Keratinocyte (primary cell): Measurements from ENCODE around the gene CHRNA5. TPM values are rescaled to one million over a fixed set of nuclear protein-coding genes. Genes with fewer than 3 reads are reported as not detected.

Experiments used
- DNase-seq: peaks from one replicate; pipeline ENCODE4 v3.0.0-alpha.2; 2011; ENCODE audit warnings: low read depth, missing footprints, low spot score
- FAIRE-seq: peaks from 2 replicates; lab custom pipeline; 2011; peaks lifted over from hg19 to GRCh38; lab: Jason Lieb, UNC
- H2AFZ ChIP-seq: 2 replicates; pipeline ENCODE4 v1.6.0; 2012; ENCODE audit warnings: low read length, control low read depth, inconsistent platforms; ENCODE audit not compliant: control insufficient read depth
- H3K27ac ChIP-seq: 2 replicates; pipeline ENCODE4 v1.5.1; 2011; ENCODE audit warnings: low read length; ENCODE audit not compliant: control insufficient read depth, insufficient read depth
- H3K27me3 ChIP-seq: 3 replicates; pipeline ENCODE4 v1.6.0; 2011; ENCODE audit warnings: low read length; ENCODE audit not compliant: control insufficient read depth, insufficient read depth; ENCODE audit errors: extremely low read depth
- H3K36me3 ChIP-seq, 2 experiments: 2 replicates in 1 of 2; 3 replicates in 1 of 2; pipeline ENCODE4 v1.5.1; 2011; ENCODE audit warnings: low read length in 2 of 2, mild to moderate bottlenecking in 1 of 2; ENCODE audit not compliant: control insufficient read depth in 2 of 2, insufficient read depth in 2 of 2; ENCODE audit errors: extremely low read depth in 1 of 2
- H3K4me1 ChIP-seq: 3 replicates; pipeline ENCODE4 v1.5.1; 2011; ENCODE audit warnings: low read length; ENCODE audit not compliant: control insufficient read depth, insufficient read depth; ENCODE audit errors: extremely low read depth
- H3K4me2 ChIP-seq: 3 replicates; pipeline ENCODE4 v1.6.0; 2011; ENCODE audit warnings: low read depth, low read length; ENCODE audit not compliant: control insufficient read depth, insufficient read depth; ENCODE audit errors: extremely low read depth
- H3K4me3 ChIP-seq, 3 experiments: fragments of 200-600 bp in 1 of 3; sonication (generic) in 1 of 3; 2 replicates in 2 of 3; 3 replicates in 1 of 3; pipeline ENCODE4 v1.5.1; 2011 to 2016; ENCODE audit warnings: low read length in 3 of 3, mild to moderate bottlenecking in 3 of 3, control low read depth in 2 of 3, inconsistent platforms in 1 of 3, low read depth in 1 of 3, mixed read lengths in 1 of 3, mixed run types in 1 of 3, moderate library complexity in 1 of 3; ENCODE audit not compliant: control insufficient read depth in 2 of 3, insufficient read depth in 2 of 3; ENCODE audit errors: extremely low read depth in 1 of 3
- H3K79me2 ChIP-seq: 2 replicates; pipeline ENCODE4 v1.6.0; 2012; ENCODE audit warnings: low read length; ENCODE audit not compliant: control insufficient read depth, insufficient read depth
- H3K9ac ChIP-seq: 3 replicates; pipeline ENCODE4 v1.6.0; 2011; ENCODE audit warnings: low read length; ENCODE audit not compliant: control insufficient read depth, insufficient read depth; ENCODE audit errors: extremely low read depth
- H3K9me1 ChIP-seq: 3 replicates; pipeline ENCODE4 v1.6.0; 2011; ENCODE audit warnings: low read length; ENCODE audit not compliant: control insufficient read depth, insufficient read depth; ENCODE audit errors: extremely low read depth
- H3K9me3 ChIP-seq: 2 replicates; pipeline ENCODE4 v1.5.1; 2012; ENCODE audit warnings: low read depth, low read length; ENCODE audit not compliant: control insufficient read depth
- H4K20me1 ChIP-seq: 3 replicates; pipeline ENCODE4 v1.6.0; 2011; ENCODE audit warnings: low read length; ENCODE audit not compliant: control insufficient read depth, insufficient read depth; ENCODE audit errors: extremely low read depth
- EZH2 ChIP-seq: IDR thresholded peaks from one replicate; pipeline ENCODE4 v1.6.1; 2012; ENCODE audit warnings: inconsistent platforms, mild to moderate bottlenecking, low read length, moderate library complexity
- dilution Hi-C: fragments of 300-500 bp; cut with MboI; formaldehyde crosslinking; loops from one replicate; pipeline ENCODE4 v1.7.0; 2020; ENCODE audit warnings: low sequenced_read_pairs; ENCODE audit not compliant: extremely low pct_ligation_motif_present
- polyA plus RNA-seq, 5 experiments: library from polyadenylated mRNA; depleted of rRNA in 3 of 5; stranded (reverse) in 3 of 5; stranded (forward) in 1 of 5; unstranded in 1 of 5; fragments of >200 nt; gene quantifications; 1 replicate in 1 of 5; 2 replicates in 3 of 5; 3 replicates in 1 of 5; pipeline versions ENCODE4 v1.2.1 to v1.2.3, GENCODE V29; 2011 to 2012; ENCODE audit warnings: missing spikeins in 2 of 5, low read depth in 1 of 5, low replicate concordance in 1 of 5
- TF ChIP-seq, protein P1 (sequence below), 3 experiments: IDR thresholded peaks in 1 of 3; conservative IDR thresholded peaks in 1 of 3; optimal IDR thresholded peaks in 1 of 3; 2 replicates in 2 of 3; 3 replicates in 1 of 3; pipeline versions ENCODE3 to v1.5.1; 2011; ENCODE audit warnings: low read length in 3 of 3, mild to moderate bottlenecking in 3 of 3, moderate library complexity in 2 of 3, control low read depth in 1 of 3, inconsistent platforms in 1 of 3; ENCODE audit not compliant: insufficient read depth in 2 of 3; ENCODE audit errors: extremely low read depth in 1 of 3

The CHRNA5 gene
- polyA plus RNA-seq, 1 donor (not counting 4 experiments of a cell fraction or from before 2014, with no cell fraction given), result 10.0 TPM

- TF ChIP-seq EZH2, result no peak
- TF ChIP-seq, protein P1, sequence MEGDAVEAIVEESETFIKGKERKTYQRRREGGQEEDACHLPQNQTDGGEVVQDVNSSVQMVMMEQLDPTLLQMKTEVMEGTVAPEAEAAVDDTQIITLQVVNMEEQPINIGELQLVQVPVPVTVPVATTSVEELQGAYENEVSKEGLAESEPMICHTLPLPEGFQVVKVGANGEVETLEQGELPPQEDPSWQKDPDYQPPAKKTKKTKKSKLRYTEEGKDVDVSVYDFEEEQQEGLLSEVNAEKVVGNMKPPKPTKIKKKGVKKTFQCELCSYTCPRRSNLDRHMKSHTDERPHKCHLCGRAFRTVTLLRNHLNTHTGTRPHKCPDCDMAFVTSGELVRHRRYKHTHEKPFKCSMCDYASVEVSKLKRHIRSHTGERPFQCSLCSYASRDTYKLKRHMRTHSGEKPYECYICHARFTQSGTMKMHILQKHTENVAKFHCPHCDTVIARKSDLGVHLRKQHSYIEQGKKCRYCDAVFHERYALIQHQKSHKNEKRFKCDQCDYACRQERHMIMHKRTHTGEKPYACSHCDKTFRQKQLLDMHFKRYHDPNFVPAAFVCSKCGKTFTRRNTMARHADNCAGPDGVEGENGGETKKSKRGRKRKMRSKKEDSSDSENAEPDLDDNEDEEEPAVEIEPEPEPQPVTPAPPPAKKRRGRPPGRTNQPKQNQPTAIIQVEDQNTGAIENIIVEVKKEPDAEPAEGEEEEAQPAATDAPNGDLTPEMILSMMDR (optimal IDR thresholded peaks at IDR 0.05 in 1 of 3, IDR thresholded peaks at IDR 0.05 in 1 of 3, conservative IDR thresholded peaks at IDR 0.05 in 1 of 3; ENCODE audit: extremely low read depth in 1 of 3, insufficient read depth in 2 of 3, low read length in 3 of 3), result no peak
- Histone ChIP-seq H3K27me3 (peaks cover 5% of the 10 kb centered on the region), H3K9me3 (peaks cover 5% of the 10 kb centered on the region), H3K79me2 (no peaks in the 10 kb centered on the region), H3K9me1 (no peaks in the 10 kb centered on the region), H3K36me3 (no peaks in the 10 kb centered on the region), H3K4me1 (peaks cover 19% of the 10 kb centered on the region), H3K4me3 (no peak overlapping the region), H3K9ac (no peak overlapping the region), H3K4me2 (no peak overlapping the region), H2AFZ (no peak overlapping the region), H4K20me1 (no peaks in the 10 kb centered on the region), H3K27ac (no peak overlapping the region)
- dilution Hi-C loops, result no loop called here
- DNase-seq (no peak), FAIRE-seq (no peak)
These were observed 63.9 kb downstream of the CHRNA5 start for GRCh38 chr15:78629031-78629715.

DNA sequence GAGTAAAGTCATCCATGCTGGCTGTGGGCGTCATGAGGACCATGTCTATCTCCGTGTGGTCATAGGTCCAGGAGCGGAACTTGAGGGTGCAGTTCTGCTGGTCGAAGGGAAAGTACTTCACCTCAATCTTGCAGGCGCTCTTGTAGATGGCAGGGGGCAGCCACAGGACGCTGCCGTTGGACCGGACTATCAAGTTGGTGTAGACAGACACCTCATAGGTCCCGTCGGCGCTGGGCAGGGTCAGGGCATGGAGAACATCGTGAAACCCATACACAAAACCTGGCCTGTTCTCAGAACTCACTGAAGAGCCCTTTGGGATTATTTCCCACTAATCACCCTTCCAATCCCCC is 64.4 kb downstream of the CHRNA5 start:
- Histone ChIP-seq H4K20me1 (no peaks in the 10 kb centered on the region), H3K9me1 (no peaks in the 10 kb centered on the region), H3K27me3 (peaks cover 5% of the 10 kb centered on the region), H3K9me3 (peaks cover 5% of the 10 kb centered on the region), H3K27ac (no peak overlapping the region), H3K79me2 (no peaks in the 10 kb centered on the region), H2AFZ (no peak overlapping the region), H3K36me3 (no peaks in the 10 kb centered on the region), H3K9ac (no peak overlapping the region), H3K4me3 (no peak overlapping the region), H3K4me1 (peaks cover 19% of the 10 kb centered on the region), H3K4me2 (no peak overlapping the region)
- dilution Hi-C loops, result no loop called here
- no peak for TF ChIP-seq EZH2
- TF ChIP-seq, protein P1 (optimal IDR thresholded peaks at IDR 0.05 in 1 of 3, IDR thresholded peaks at IDR 0.05 in 1 of 3, conservative IDR thresholded peaks at IDR 0.05 in 1 of 3; ENCODE audit: extremely low read depth in 1 of 3, insufficient read depth in 2 of 3, low read length in 3 of 3), result no peak
- no peak for FAIRE-seq
- DNase-seq, result no peak
